Brain microvascular endothelial cell (primary cell): ENCODE data around the gene POSTN.

Experiments
- DNase-seq: peaks from one replicate; pipeline ENCODE4 v3.0.0-alpha.2; 2020
- H3K27ac ChIP-seq: fragments of 250-450 bp; sonication (Bioruptor Pico); 2 replicates; pipeline ENCODE4 v1.5.1; 2020; ENCODE audit warnings: mild to moderate bottlenecking, moderate library complexity
- H3K27me3 ChIP-seq: fragments of 250-450 bp; sonication (Bioruptor Pico); replicated peaks from 2 replicates; pipeline ENCODE4 v1.5.1; 2020; ENCODE audit warnings: mild to moderate bottlenecking
- H3K36me3 ChIP-seq: fragments of 250-450 bp; sonication (Bioruptor Pico); replicated peaks from 2 replicates; pipeline ENCODE4 v1.5.1; 2020; ENCODE audit warnings: mild to moderate bottlenecking
- H3K4me3 ChIP-seq: 2 replicates; pipeline ENCODE4 v1.5.1; 2011; ENCODE audit warnings: low read depth, mild to moderate bottlenecking, control low read depth, low read length, moderate library complexity
- in situ Hi-C: cut with HindIII; loops from 2 replicates; pipeline ENCODE4 v1.10.0; 2017; ENCODE audit warnings: low sequenced_read_pairs, low pct_ligation_motif_present
- TF ChIP-seq, protein P1 (sequence below): IDR thresholded peaks from 2 replicates; pipeline ENCODE4 v1.5.1; 2011; ENCODE audit warnings: low read depth, mild to moderate bottlenecking, moderate library complexity, low read length, control low read depth, inconsistent platforms; ENCODE audit errors: missing control alignments

The POSTN gene

DNA sequence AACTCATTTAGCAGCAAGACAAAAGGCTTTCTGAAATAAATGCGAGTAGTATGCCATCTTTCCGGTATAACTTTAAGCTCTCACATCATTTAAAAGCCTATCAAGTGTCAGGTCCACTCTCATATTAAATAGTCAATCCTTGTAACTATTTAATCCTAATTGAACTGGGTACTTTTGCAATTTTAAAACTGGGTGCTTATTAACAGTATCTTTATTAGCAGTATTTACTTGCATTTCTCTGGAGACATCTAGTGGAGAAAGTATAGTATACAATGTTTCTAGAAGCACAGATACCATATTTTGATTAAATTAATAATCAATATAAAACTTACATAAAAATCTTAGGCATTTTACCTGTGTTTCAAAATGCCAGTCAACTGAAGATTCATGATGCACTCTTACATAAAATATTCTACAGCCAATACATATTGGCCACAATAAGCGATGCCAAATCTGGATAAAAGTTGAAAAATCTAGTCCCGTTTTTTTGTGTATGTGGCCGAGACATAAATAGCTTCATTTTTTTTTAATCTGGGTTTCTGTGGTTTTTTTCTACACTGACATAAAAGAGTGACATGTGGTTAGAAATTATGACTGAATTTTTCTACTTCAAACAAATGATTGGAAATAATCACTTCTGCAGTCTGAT lies 4.3 kb upstream of the POSTN start:
- Histone ChIP-seq H3K27me3 (no peaks in the 10 kb centered on the region), H3K27ac (no peak overlapping the region), H3K4me3 (no peak overlapping the region), H3K36me3 (no peaks in the 10 kb centered on the region)
- in situ Hi-C loops, result no loop called here
- TF ChIP-seq, protein P1, sequence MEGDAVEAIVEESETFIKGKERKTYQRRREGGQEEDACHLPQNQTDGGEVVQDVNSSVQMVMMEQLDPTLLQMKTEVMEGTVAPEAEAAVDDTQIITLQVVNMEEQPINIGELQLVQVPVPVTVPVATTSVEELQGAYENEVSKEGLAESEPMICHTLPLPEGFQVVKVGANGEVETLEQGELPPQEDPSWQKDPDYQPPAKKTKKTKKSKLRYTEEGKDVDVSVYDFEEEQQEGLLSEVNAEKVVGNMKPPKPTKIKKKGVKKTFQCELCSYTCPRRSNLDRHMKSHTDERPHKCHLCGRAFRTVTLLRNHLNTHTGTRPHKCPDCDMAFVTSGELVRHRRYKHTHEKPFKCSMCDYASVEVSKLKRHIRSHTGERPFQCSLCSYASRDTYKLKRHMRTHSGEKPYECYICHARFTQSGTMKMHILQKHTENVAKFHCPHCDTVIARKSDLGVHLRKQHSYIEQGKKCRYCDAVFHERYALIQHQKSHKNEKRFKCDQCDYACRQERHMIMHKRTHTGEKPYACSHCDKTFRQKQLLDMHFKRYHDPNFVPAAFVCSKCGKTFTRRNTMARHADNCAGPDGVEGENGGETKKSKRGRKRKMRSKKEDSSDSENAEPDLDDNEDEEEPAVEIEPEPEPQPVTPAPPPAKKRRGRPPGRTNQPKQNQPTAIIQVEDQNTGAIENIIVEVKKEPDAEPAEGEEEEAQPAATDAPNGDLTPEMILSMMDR, result peak; percentile 37
- no peak for DNase-seq

DNA sequence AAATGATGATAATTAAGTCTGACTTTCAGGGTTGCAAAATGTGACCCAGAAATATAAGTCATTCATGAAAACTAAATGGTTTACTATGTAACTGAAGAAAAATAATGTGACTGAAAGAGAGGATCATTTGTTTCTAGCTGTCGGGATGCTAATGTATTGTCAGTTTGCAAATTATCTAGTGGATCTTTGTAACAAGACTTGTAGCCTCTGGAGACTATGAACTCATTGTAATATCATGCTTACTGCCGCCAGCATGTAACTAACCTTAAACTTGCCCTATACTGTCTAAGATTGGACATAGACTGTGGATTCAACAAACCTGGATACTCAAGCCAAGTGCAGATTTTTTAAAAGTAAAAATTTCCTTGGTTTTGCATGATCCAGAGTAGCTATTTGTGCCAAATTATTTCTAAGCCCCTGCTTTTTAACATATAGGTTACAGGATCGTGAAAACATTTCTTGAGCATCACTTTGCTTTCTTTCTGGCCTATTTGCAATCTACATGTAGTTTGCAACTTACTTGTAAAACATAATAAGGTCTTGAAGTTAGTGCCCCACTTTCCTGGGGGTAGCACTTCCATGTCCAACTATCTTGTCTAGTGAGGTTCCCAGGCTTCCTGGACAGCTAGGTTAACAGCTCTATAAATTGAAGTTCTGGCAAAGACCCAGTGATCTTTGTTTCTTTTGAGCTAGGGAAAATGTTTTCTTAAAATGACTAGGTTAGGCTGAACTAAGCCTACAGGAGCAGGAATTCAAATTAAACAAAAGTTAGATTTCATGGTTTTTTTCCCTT lies 3.3 kb upstream of the POSTN start:
- TF ChIP-seq, protein P1, result no peak
- no peak overlapping the region for H3K27ac ChIP-seq
- no peaks in the 10 kb centered on the region for H3K27me3 ChIP-seq
- DNase-seq, result no peak
- in situ Hi-C loops, result no loop called here
- no peaks in the 10 kb centered on the region for H3K36me3 ChIP-seq
- no peak overlapping the region for H3K4me3 ChIP-seq

DNA sequence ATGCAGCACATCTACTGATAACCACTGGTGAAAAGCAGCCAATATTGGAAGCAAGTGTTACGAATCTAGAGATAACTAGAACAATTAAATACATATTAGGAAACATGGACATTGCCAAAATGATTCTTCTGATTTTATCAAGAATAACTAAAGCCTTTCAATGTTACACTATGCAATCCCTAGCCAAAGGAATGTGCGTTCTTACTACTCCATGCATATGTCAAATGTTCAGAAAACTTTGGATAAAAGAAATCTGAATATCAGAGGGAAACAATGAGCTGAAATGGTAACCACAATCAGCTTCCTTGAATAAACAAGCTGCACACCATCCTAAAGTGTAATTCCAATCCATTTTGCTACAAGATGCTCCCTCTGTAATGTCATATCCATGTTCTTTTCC lies 951 bp upstream of the POSTN start:
- Histone ChIP-seq H3K27me3 (no peaks in the 10 kb centered on the region), H3K4me3 (no peak overlapping the region), H3K27ac (no peak overlapping the region), H3K36me3 (no peaks in the 10 kb centered on the region)
- in situ Hi-C loops, result no loop called here
- DNase-seq, result no peak
- TF ChIP-seq, protein P1, result no peak

DNA sequence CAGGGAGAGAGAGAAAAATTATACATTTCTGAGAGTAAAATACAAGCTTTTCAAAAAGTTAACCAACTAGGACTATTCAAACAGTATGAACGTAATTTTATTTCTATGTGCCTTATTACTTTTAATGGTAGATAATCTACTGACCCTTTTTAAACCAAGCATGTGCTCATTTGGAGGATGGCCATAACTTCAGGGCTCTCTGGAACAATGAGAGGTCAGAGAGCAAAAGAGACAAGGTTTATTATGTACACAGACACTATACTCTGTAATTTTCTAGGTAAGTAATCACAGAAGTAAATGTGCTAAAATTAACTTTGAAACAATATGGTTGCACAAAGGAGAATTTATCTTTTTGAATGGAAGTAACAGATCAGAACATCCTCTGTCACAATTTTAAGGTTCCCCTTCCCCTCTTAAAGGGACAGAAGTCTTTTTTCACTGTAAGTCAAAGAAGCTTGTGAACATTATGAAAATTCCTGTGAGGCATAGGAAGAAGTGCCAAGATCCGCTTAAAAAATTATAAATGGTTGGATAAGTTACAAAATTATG lies 1.0 kb downstream of the POSTN start:
- TF ChIP-seq, protein P1, result no peak
- H3K27ac ChIP-seq, result no peak overlapping the region
- peak overlapping the region; percentile 46 for H3K4me3 ChIP-seq
- no peaks in the 10 kb centered on the region for H3K36me3 ChIP-seq
- in situ Hi-C loops, result no loop called here
- DNase-seq, result no peak
- H3K27me3 ChIP-seq, result no peaks in the 10 kb centered on the region

DNA sequence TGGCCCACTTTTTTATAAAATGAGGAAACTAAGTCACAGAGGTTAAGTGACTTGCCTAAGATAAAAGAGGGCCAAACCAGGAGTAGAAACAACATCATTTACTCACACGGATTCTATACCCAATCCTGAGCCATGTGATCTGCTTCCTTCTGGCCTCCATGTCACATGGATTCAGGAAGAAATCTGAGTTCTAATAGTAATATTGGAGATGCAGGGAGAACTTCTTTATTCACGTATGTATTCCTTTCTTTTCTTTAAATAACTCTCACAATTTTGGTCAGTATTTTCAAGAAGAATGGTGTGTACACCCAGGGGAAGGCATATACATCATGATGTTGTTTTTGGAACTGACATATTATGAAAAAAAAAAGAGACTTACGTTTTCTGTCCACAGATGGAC lies 1.8 kb downstream of the POSTN start:
- Histone ChIP-seq H3K4me3 (peak overlapping the region; percentile 46), H3K36me3 (no peaks in the 10 kb centered on the region), H3K27me3 (no peaks in the 10 kb centered on the region), H3K27ac (no peak overlapping the region)
- in situ Hi-C loops, result no loop called here
- TF ChIP-seq, protein P1, result no peak
- no peak for DNase-seq
